ENCODE data around the gene SIM1. TPM values are rescaled to one million over a fixed set of nuclear protein-coding genes. Genes with fewer than 3 reads are reported as not detected.

The SIM1 gene
- total and polyA plus RNA-seq, 2 of the 8 experiments (the other 6 are each of a cell fraction or from before 2014, with no cell fraction given): 0.02 to 0.39 TPM

DNA sequence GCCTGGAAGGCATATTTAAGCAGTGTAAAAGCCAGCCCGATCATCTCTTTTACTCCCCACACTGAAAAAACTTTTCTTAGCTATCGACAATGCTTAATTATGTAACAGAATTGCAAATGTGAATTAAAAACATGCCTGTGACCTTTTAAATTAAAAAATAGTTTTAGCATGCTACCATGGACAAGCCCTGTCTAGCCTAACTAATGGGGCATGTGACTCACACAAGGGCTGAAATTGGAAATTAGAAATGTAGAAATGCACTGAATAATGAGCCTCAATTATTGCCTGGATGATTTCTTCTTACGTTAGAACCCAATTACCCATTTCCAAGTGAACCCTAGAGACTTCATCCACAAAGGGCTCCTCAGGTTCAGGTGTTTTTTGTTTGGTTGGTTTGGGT lies 82.7 kb downstream of the SIM1 start:
- ChIA-PET POLR2A (ENCODE audit: partially characterized antibody) (no interaction called here), CTCF (ENCODE audit: partially characterized antibody) (no interaction called here)
- no peak overlapping the region for H2BK12ac ChIP-seq (ENCODE audit: low read depth, low read length)
- no peaks in the 10 kb centered on the region for H4K20me1 ChIP-seq (replicated peaks in 1 of 2; ENCODE audit: control insufficient read depth in 1 of 2, insufficient read depth in 2 of 2, low read length in 2 of 2)
- H4K91ac ChIP-seq (replicated peaks; ENCODE audit: insufficient read length, low read length): no peak overlapping the region
- H3K79me1 ChIP-seq (ENCODE audit: low read depth, low read length): no peaks in the 10 kb centered on the region
- TF ChIP-seq POLR2A (IDR thresholded peaks at IDR 0.05; ENCODE audit: control extremely low read depth in 1 of 2, low read depth in 2 of 2, low read length in 2 of 2) (no peak), SP2 (IDR thresholded peaks at IDR 0.05; ENCODE audit: low read length) (no peak), CEBPB (IDR thresholded peaks at IDR 0.05; ENCODE audit: low read depth, low read length) (no peak), HDAC2 (IDR thresholded peaks at IDR 0.05; ENCODE audit: borderline replicate concordance in 1 of 2, low read depth in 2 of 2, low read length in 2 of 2) (no peak), BRCA1 (IDR thresholded peaks at IDR 0.05; ENCODE audit: low read depth, low read length) (no peak), PHF8 (conservative IDR thresholded peaks at IDR 0.05; ENCODE audit: low read depth, low read length) (no peak), RXRA (IDR thresholded peaks at IDR 0.05; ENCODE audit: insufficient read depth, low read depth, low read length) (no peak), BCL11A (IDR thresholded peaks at IDR 0.05; ENCODE audit: low read depth in 2 of 2, low read length in 2 of 2) (no peak)
- TF ChIP-seq, protein P1, sequence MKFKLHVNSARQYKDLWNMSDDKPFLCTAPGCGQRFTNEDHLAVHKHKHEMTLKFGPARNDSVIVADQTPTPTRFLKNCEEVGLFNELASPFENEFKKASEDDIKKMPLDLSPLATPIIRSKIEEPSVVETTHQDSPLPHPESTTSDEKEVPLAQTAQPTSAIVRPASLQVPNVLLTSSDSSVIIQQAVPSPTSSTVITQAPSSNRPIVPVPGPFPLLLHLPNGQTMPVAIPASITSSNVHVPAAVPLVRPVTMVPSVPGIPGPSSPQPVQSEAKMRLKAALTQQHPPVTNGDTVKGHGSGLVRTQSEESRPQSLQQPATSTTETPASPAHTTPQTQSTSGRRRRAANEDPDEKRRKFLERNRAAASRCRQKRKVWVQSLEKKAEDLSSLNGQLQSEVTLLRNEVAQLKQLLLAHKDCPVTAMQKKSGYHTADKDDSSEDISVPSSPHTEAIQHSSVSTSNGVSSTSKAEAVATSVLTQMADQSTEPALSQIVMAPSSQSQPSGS (IDR thresholded peaks at IDR 0.05; ENCODE audit: low read length): no peak
- TF ChIP-seq, protein P2, sequence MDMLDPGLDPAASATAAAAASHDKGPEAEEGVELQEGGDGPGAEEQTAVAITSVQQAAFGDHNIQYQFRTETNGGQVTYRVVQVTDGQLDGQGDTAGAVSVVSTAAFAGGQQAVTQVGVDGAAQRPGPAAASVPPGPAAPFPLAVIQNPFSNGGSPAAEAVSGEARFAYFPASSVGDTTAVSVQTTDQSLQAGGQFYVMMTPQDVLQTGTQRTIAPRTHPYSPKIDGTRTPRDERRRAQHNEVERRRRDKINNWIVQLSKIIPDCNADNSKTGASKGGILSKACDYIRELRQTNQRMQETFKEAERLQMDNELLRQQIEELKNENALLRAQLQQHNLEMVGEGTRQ (IDR thresholded peaks at IDR 0.05; ENCODE audit: low read length): no peak
- H2AFZ ChIP-seq (ENCODE audit: low read length): no peak overlapping the region
- no peaks in the 10 kb centered on the region for H3K79me2 ChIP-seq (ENCODE audit: control insufficient read depth in 1 of 2, insufficient read depth in 2 of 2, low read length in 2 of 2)
- no peak overlapping the region for H2BK5ac ChIP-seq (ENCODE audit: low read depth, low read length)
- no peak overlapping the region for H3K18ac ChIP-seq (ENCODE audit: extremely low read depth, low read length)
- no peak overlapping the region for H3K56ac ChIP-seq (replicated peaks; ENCODE audit: insufficient read length, low read depth, low read length)
- 93% methylated on average over 3 of the region's 3 CpGs; no CpG with 5 or more reads in 1 of the 2 experiments for WGBS, 2 experiments (ENCODE audit: extremely low coverage in 1 of 2, insufficient coverage in 1 of 2, insufficient read length in 1 of 2, insufficient replicate concordance in 2 of 2, low coverage in 1 of 2, low lambda C conversion rate in 2 of 2, missing lambda C conversion rate in 1 of 2)
- H3K9me3 ChIP-seq (ENCODE audit: insufficient read depth in 2 of 2, low read depth in 1 of 2, low read length in 1 of 2): no peaks in the 10 kb centered on the region
- no peak overlapping the region for H2AK5ac ChIP-seq (ENCODE audit: low read depth, low read length)
- no peak overlapping the region for H3K9ac ChIP-seq (replicated peaks in 1 of 4; ENCODE audit: extremely low read depth in 1 of 4, low read depth in 3 of 4, low read length in 3 of 4)
- FAIRE-seq (no peak), DNase-seq (ENCODE audit: low read depth in 1 of 2, low spot score in 2 of 2) (no peak)
- no peaks in the 10 kb centered on the region for H3K4me1 ChIP-seq (replicated peaks in 1 of 4; ENCODE audit: control insufficient read depth in 3 of 4, insufficient read depth in 4 of 4, low read length in 3 of 4)
- no peak overlapping the region for H2BK15ac ChIP-seq (ENCODE audit: low read length)
- H3K4me2 ChIP-seq (ENCODE audit: insufficient read depth in 1 of 2, low read depth in 2 of 2, low read length in 2 of 2): no peak overlapping the region
- H3K4me3 ChIP-seq (ENCODE audit: extremely low read depth in 1 of 4, insufficient read depth in 2 of 4, low read depth in 3 of 4, low read length in 4 of 4): no peak overlapping the region
- H3K14ac ChIP-seq (ENCODE audit: insufficient read length): no peak overlapping the region
- H3K4ac ChIP-seq (replicated peaks; ENCODE audit: insufficient read length, low read depth, low read length): no peak overlapping the region
- H4K8ac ChIP-seq (ENCODE audit: extremely low read depth, insufficient read depth, low read length): no peak overlapping the region
- no peaks in the 10 kb centered on the region for H3K27me3 ChIP-seq (replicated peaks in 1 of 4; ENCODE audit: control insufficient read depth in 3 of 4, extremely low read depth in 1 of 4, insufficient read depth in 3 of 4, low read length in 3 of 4)
- H3K27ac ChIP-seq (ENCODE audit: low read depth, low read length): no peak overlapping the region
- no peak overlapping the region for H2BK120ac ChIP-seq (replicated peaks; ENCODE audit: low read depth, low read length)
- H2BK20ac ChIP-seq (ENCODE audit: low read length): no peak overlapping the region
- H3K36me3 ChIP-seq (ENCODE audit: control insufficient read depth in 2 of 4, insufficient read depth in 4 of 4, low read length in 3 of 4): no peaks in the 10 kb centered on the region
- no peak overlapping the region for H4K5ac ChIP-seq (ENCODE audit: insufficient read length, low read depth, low read length)
- no peak overlapping the region for H3K23ac ChIP-seq (ENCODE audit: insufficient read length)
- H3K23me2 ChIP-seq (ENCODE audit: low read depth, low read length): no peaks in the 10 kb centered on the region
